ENCODE results near the gene SPRY4.
A peak's percentile ranks its signal among the peaks of the same experiment; 100 is the strongest.
"Not testable (repeated sequence)": the region's sequence is repeated elsewhere in the genome, so short reads cannot be mapped to it uniquely, and the experiment has no call there.

SPRY4 gene, protein sequence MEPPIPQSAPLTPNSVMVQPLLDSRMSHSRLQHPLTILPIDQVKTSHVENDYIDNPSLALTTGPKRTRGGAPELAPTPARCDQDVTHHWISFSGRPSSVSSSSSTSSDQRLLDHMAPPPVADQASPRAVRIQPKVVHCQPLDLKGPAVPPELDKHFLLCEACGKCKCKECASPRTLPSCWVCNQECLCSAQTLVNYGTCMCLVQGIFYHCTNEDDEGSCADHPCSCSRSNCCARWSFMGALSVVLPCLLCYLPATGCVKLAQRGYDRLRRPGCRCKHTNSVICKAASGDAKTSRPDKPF

DNA sequence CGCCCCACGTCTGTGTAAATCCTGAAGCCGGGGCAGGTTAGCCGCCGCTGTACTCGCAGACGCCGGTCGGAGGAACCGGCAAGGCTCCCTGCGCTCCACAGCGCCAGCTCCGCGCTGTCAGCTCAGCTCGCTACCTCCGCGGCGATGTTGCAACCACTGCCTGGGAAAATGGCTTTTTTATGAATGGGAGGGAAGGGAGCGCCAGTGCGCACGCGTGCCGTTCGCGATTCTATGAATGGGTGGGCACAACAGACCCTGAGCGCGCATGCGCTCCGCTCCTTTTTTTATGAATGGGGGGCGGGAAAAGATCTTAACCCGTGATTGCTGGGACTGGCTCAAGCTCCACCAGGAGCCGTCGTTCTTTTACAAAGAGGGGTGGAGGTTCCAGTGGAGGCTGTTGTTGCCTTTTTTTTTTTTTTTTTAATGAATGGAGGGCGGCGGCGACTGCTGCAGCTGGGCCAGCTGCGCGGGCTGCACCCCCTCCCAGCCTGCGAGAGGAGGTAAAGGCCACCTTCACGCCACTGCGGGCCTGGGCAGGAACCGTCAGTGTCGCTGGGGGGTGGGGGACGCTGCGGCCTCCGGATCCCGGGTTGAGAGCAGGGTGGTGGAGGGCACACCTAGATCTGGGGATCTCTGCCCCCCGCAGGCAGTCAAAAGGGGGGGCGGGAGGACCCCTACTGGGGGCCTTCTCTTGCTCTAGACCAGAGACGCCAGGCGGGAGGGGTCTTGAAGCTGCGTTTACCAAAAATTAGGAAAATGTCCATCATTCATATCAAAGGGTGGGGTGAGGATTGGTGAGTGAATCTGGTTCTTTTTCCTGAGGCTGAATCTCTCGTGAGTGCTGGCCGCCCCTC is at the start of gene SPRY4:
TSS of gene SPRY4 (minus strand) at position 151 of the 854 bp plus-strand sequence. CDS start 9,913 bp downstream, outside the sequence.
- peak within 1 kb of the TSS; percentile 97 for H3K4me3 ChIP-seq (ENCODE audit: low read depth, low read length)

DNA sequence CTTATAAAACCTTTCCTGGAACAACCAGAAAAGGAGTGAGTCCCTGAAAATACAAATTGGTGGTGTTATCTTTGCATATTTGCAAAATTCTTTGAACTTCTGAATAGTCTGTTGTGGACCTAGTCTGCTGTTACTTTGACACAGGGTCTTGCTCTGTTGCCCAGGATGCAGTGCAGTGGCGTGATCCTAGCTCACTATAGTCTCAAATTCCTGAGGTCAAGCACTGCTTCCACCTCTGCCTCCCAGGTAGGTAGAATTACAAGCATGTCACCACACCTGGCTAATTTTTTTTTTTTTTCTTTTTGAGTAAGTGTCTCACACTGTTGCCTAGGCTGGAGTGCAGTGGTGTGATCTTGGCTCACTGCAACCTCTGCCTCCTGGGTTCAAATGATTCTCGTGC is 43.7 kb upstream of the SPRY4 start:
- H3K4me3 ChIP-seq (ENCODE audit: low read depth, low read length), result no peak overlapping the region

DNA sequence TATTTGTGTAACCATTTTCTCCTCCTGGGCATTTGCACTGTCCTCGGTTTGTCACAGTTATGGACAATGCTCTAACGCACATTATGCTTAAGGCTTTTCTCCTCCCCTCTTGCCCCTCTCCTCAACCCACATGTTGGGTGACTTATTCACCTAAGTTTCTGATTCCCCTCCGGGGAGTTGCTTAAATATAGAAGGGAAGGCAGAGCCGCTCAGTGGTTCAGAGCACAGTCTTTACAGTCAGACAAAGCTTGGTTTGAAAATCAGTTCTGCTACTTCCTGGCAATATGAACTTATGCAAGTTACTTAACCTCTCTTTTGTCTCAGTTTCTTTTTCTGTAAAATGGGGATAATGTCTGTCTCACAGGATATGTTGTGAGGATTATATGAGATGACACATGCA is 41.2 kb upstream of the SPRY4 start:
- no peak overlapping the region for H3K4me3 ChIP-seq (ENCODE audit: low read depth, low read length)

DNA sequence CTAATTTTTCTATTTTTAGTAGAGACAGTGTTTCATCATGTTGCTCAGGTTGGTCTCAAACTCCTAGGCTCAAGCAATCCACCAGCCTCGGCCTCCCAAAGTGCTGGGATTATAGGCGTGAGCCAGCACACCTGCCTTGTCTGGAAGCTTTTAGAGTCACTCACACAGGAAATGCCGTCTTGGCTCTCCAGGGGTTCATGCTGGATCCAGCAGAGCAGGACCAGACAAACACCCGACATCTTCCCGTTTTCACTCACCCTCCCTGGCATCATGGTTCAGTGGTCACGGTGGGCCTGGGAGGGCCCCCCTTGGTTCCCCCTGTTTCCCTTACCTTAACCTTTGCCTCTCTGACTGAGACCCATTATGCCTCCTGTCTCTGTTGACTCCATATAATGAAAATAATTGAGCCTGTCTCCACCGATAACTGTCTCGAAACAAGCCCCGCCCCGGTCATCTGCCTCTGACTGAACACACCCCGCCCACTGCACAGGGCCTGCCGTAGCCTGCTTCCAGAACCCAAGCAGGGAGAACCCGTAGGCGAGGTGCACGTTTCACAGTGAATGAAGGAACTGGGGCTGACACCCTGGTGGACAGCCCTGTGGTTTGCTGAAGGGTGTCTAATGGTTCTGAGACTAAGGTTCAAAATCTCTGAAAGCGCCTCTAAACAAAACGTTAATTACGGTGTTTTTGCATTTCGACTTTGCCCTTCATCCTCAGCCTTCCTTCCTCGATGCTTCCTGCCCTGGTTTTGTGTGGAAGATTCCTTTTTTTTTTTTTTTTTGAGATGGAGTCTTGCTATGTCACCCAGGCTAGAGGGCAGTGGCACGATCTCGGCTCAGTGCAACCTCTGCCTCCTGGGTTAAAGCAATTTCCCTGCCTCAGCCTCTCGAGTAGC is 39.7 kb upstream of the SPRY4 start:
- no peak overlapping the region for H3K4me3 ChIP-seq (ENCODE audit: low read depth, low read length)

DNA sequence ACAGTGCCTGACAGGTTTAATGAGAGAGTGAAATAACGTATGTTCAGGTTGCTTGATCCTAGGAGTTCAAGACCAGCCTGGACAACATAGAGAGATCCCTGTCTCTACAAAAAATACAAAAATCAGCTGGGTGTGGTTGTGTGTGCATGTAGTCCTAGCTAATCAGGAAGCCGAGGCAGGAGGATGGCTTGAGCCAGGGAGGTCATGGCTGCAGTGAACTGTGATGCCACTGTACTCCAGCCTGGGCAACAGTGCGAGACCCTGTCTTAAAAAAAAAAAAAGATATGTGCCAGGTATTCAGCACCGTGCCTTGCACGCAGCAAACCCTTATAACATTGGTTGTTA is 38.8 kb upstream of the SPRY4 start:
- H3K4me3 ChIP-seq (ENCODE audit: low read depth, low read length), result no peak overlapping the region

DNA sequence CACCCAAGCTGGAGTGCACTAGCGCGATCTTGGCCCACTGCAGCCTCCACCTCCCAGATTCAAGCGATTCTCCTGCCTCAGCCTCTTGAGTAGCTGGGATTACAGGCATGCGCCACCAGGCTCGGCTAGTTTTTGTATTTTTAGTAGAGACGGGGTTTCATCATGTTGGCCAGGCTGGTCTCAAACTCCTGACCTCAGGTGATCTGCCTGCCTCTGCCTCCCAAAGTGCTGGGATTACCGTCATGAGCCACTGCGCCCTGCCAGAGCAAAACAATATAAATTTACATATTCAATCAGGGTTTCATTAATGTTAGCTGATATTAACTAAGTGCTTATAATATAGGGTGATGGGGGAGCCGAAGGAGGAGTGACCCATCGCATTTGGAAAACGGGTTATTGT is 37.4 kb upstream of the SPRY4 start:
- H3K4me3 ChIP-seq (ENCODE audit: low read depth, low read length), result not testable (repeated sequence)

DNA sequence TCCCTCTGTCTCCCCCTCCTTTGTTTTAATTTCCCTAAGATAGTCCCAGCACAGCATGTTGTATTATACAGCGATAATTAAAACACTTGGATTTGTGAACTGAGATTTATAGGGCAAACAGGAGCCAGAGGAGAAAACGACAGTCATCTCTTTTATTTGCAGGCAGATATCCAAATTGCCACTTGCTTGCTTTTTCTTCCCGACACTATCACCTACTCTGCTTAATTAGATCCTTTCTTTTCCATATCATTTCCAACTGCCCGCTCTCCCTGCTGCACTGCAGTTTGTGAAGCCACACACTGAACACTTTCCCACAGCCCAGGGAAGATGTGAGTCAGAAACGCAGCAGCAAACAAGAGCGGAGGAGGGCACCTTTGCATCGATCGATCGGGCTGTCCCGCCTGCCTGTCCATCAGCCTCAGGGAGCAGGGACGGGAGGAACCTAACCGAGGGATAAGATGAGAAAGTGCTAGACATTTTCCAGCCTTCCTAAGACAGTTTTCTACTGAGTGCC is 35.8 kb upstream of the SPRY4 start:
- H3K4me3 ChIP-seq (ENCODE audit: low read depth, low read length), result no peak overlapping the region

DNA sequence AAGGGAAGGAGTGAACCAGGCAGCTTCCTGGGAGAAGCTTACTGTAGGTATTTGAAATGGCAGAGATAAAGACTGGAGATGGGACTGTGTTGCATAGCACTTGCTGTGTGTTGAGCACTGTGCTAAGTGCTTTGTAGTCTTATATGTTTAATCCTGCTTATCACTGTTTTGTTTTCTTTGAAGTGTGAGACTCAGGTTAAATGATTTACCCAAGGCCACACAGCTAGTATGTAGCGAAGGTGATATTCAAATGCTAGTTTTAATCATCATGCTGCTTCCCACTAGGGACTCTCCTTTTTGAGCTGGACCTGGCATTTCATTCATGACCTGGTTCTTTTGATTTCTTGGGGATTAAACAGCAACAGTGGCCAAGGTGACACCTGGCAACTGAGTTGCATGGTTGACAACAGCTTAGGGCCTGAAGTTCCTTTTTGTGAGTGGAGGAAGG is 35.3 kb upstream of the SPRY4 start:
- no peak overlapping the region for H3K4me3 ChIP-seq (ENCODE audit: low read depth, low read length)

DNA sequence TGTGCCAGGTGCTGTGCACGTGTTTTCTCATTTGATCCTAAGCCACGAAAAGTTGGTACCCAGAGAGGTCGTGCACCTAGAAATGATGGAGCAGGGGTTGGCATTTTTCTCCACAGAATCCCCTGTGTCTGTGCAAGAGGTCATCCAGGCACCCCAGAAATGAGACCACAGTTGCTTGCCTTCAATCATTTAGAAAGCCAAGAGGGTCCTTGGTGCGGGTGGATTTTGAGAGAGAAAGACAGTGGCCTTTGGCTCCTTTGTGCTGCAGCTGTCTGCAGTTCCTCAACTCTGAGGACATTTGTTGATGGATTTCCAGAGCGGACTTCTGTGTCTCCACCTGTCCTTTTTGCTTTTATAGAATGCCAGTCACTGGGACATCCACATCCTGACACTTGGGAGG is 33.8 kb upstream of the SPRY4 start:
- no peak overlapping the region for H3K4me3 ChIP-seq (ENCODE audit: low read depth, low read length)

DNA sequence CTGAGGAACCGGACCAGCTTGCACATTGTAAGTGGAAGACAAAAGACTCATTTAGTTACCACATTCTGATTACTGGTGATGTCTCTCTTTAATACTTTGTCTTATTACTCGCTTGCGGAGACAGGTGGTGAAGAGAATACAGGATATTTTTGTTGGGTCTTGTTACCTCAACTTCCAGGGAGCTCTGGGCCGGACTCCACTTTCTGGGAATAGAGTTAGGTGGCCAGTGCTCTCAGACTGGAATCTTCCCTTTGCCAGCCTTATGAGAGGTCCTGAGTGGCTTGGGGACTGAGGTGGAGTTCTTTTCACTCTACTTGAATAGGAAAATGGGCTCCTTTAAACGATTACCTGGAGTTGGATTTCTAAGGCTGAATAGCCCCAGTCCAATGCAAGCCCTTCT is 33.3 kb upstream of the SPRY4 start:
- no peak overlapping the region for H3K4me3 ChIP-seq (ENCODE audit: low read depth, low read length)

DNA sequence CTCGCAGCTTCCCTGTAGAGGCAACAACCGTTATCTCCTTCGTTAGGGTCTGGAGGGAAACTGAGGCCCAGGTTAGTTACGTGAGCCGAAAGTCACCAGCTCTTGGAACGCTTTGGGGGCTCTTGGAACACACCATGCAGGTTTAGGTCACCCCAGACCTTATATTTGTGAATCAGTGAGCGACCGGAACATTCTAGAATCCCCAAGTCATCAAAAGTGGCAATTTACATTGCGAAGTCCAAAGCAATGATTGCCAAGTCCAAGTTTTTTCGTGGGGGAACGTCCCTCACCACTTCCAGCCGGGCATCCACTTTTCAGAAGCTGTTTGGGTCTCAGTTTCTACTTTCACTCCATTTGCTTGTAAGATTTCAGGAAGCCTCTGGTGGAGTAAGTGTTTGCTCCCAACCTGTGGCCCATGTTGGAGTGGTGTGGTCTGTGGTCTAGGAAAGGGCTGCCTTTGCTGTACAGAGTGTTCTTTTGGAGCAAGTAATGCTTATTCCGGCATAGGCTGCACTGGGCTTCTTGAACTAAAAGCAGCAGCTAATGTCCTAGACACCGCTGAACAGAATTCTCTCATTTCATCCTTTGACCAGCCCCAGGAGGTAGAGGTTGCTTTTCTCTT is 32.8 kb upstream of the SPRY4 start:
- peak overlapping the region; percentile 8 for H3K4me3 ChIP-seq (ENCODE audit: low read depth, low read length)

DNA sequence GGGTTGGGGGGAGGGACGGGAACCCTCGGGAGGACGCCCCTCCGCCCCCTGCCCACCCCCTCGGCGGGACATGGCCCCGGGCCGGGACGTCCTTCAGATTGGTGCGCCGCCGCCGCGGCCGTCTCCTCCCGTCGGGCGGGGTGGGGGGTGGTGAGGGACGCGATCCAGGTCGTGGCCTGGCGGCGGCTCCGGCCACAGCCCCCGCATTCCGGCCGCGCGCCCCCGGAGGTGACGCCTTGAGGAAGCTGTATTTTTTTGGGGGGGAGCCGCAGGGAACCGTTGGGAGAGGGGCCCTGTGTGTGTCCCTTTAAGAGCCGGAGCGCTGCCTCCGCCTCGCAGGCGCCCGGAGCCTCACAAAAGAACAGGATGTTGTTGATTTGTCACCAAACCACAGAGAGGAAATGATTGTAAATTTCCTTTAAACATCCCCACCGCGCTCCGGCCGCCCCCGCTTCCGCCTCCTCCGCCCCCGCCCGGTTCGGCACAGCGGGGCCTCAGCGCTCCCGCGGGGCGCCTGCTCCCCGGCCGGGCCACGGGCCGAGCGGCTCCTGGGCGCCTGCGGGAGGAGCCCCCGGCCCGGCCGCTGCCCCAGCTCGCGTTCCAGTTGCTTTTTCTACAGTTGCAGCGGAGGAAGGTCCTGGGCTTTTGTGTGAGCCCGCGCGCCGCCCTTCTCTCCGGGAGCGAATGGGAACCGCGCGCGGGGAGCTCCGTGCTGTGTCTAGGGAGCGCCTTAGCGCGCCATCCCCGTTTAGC is 32.1 kb upstream of the SPRY4 start:
- H3K4me3 ChIP-seq (ENCODE audit: low read depth, low read length), result peak overlapping the region; percentile 8

DNA sequence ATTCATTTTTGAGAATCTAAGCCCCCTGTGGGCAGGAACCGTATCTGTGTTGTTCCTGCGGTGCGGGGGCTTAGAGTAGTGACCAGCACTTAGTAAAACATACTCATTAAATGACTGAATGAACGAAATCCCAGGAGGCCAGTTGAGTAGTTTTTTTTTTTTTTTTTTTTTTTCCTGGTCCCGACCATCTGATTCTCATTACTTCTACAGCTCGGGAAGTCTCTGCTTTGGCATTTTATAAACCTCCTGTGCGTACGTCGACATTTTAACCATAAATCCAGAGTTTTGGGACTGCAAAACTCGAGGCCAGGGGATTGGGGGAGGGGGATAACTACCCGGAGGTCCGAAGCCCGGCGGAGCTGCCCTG is 31.5 kb upstream of the SPRY4 start:
- H3K4me3 ChIP-seq (ENCODE audit: low read depth, low read length), result no peak overlapping the region

DNA sequence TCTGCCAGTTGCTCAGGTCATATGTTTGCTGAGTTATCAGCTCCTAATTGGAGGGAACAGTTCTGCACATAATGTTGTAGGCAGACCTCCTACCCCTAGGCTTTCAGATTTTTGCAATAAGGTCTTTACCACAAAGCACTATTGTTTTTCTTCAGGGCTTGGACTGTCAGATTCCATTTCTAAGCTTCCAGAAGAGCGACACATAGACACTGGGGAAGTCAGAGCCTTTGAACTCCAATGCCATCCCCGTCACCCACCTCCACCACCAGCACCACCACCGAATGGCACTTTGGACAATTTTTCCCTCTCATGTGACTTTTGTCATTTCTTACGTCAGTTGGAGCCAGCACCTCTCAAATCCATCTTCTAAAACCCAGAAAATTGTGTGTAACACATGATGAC is 28.3 kb upstream of the SPRY4 start:
- no peak overlapping the region for H3K4me3 ChIP-seq (ENCODE audit: low read depth, low read length)

DNA sequence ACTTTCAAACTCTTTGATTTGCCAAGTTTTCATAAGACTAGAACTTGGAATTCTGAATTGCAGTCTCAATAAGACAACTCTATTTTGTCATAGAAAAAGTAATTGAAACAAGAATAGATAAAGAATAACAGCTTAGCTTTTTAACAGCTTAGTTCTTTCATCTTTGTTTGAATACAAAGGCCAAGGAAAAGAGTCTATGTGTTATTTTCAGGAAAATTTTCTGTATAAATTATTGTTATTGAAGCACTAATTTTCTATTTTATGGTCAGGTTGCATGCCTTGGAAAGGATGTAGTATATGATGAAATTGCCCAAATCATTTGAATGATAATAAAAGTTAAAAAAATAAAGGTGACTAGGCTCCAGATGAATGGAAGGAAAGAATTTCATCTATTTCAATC is 25.2 kb upstream of the SPRY4 start:
- no peak overlapping the region for H3K4me3 ChIP-seq (ENCODE audit: low read depth, low read length)

DNA sequence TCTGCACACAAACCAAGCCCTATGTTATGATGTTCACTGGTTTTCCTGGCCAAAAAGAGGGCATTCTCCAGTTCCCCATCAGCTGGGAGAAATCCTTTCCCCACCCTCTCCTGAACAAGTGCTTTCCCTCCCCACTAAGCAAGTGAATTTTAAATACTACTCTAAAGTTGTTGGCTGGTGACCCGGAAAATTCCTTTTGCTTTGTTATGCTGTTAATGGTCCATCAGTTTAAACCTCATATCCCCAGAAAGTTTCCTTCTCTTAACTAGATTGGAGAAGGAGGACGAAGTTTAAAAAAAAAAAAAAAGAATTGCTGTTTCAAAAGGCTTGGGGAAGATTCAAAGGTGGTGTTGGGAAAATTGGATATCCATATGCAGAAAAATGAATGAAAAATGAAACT is 21.9 kb upstream of the SPRY4 start:
- no peak overlapping the region for H3K4me3 ChIP-seq (ENCODE audit: low read depth, low read length)

DNA sequence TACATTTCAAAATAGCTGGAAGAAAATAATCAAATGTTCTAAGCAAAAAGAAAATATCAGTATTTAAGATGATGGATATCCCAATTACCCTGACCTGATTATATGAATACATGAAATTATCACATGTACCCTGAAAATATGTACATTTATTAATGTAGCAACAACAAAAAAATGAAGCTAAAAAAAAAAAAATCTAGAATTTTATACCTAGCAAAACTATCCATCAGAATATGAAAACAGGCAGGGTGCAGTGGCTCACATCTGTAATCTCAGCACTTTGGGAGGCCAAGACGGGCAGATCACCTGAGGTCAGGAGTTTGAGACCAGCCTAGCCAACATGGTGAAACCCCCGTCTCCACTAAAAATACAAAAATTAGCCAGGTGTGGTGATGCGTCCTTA is 20.1 kb upstream of the SPRY4 start:
- H3K4me3 ChIP-seq (ENCODE audit: low read depth, low read length), result not testable (repeated sequence)

DNA sequence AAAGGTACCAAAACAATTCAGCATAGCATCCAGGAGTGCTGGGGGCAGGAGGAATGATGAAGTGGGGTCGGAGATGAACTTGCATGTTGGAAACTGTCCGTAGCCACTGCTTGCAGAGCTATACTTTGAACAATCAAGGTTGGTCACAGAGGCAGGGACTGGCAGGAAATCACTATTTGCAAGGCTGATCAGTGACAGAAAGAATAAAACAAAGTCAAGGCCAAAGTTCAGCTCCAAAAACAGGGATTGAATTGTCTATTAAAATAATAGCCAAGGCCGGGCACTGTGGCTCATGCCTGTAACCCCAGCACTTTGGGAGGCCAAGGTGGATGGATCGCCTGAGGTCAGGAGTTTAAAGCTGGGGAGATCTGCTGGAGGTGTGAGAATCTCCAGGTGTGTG is 18.7 kb upstream of the SPRY4 start:
- H3K4me3 ChIP-seq (ENCODE audit: low read depth, low read length), result no peak overlapping the region

DNA sequence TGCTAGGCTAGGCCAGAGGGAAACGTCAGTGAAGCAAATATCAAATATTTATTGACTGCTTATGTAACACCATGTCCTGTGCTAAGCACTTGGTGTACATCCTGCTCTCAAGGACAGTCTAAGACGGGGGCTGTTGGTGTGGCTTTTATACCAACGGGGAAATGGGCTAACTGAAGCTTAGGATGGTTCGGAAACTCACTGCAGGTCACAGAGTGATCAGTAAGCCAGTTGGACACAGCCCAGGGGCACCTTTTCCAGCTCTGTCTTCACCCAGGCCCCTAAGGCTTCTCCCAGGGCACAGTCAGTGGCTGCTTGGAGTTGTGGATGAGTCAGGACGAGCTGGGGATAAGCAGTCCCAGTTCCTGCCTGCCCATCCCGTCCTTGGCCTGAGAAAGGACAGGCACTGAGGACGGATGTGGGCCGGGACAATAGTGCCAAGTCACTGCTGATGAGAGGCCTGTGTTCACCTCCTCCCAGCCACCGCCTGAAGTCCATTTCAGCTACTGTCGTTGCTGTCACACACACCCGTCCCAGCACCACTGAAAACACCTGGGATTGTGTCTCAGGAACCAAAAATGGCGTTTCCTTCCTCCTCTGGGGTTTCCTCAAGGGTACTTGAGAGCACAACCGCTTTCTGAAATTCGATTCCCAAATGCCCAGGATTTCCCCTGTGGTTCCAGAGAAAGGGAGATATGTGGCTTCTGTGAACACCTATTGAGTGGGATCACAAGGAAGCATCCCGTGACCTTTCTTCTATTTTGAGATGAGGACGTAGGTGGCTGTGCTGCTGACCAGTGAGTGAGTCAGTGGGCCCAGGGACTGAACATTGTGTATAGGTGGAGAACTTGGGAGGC is 17.5 kb upstream of the SPRY4 start:
- H3K4me3 ChIP-seq (ENCODE audit: low read depth, low read length), result no peak overlapping the region

All from iPS-11a (cell line).